CD8-positive, alpha-beta memory T cell (primary cell): ENCODE measurements around the gene CHST11. TPM values are rescaled to one million over a fixed set of nuclear protein-coding genes. Genes with fewer than 3 reads are reported as not detected.

Experiments used
- CTCF ChIA-PET: fragments of 350-600 bp; sonication (Branson Sonifier 250); formaldehyde crosslinking; loops from one replicate; lab custom pipeline; 2021; ENCODE audit warnings: antibody characterized with exemption; lab: Charles Lee
- POLR2A ChIA-PET: fragments of 350-600 bp; sonication (Branson Sonifier 250); formaldehyde crosslinking; loops from one replicate; lab custom pipeline; 2021; ENCODE audit warnings: antibody characterized with exemption; lab: Charles Lee
- DNase-seq, 5 donors: peaks; one replicate each; pipeline versions ENCODE4 v3.0.0 to v3.0.0-alpha.2; 2020 to 2022; ENCODE audit warnings: mixed read lengths in 1 of 5
- H3K27ac ChIP-seq: one replicate; pipeline ENCODE4 v1.7.0; 2013; ENCODE audit warnings: low read depth, mild to moderate bottlenecking, low read length, moderate library complexity
- H3K27me3 ChIP-seq: 2 replicates; pipeline ENCODE4 v1.7.0; 2013; ENCODE audit warnings: low read length, mild to moderate bottlenecking; ENCODE audit not compliant: insufficient read depth, poor library complexity, severe bottlenecking
- H3K36me3 ChIP-seq: 2 replicates; pipeline ENCODE4 v1.7.0; 2013; ENCODE audit warnings: mild to moderate bottlenecking, low read length, moderate library complexity; ENCODE audit not compliant: insufficient read depth
- H3K4me1 ChIP-seq: 2 replicates; pipeline ENCODE4 v1.7.0; 2013; ENCODE audit warnings: mild to moderate bottlenecking, low read length, moderate library complexity; ENCODE audit not compliant: insufficient read depth
- H3K4me3 ChIP-seq: 2 replicates; pipeline ENCODE4 v1.7.0; 2013; ENCODE audit warnings: mild to moderate bottlenecking, low read length
- H3K9me3 ChIP-seq: 2 replicates; pipeline ENCODE4 v1.7.0; 2013; ENCODE audit warnings: mild to moderate bottlenecking, low read length
- H3K27ac Mint-ChIP-seq, 8 donors: one replicate each; pipeline ENCODE4 v1.8.0; 2020 to 2021; ENCODE audit warnings: mixed read lengths in 8 of 8, mild to moderate bottlenecking in 6 of 8, inconsistent platforms in 3 of 8, moderate library complexity in 3 of 8
- H3K27me3 Mint-ChIP-seq, 2 donors: one replicate each; pipeline ENCODE4 v1.8.0; 2020 to 2021; ENCODE audit warnings: mixed read lengths in 2 of 2, mild to moderate bottlenecking in 1 of 2, moderate library complexity in 1 of 2
- H3K36me3 Mint-ChIP-seq, 3 donors: one replicate each; pipeline ENCODE4 v1.8.0; 2020 to 2021; ENCODE audit warnings: mixed read lengths in 3 of 3, inconsistent platforms in 1 of 3, mild to moderate bottlenecking in 1 of 3
- H3K4me1 Mint-ChIP-seq, 3 donors: one replicate each; pipeline ENCODE4 v1.8.0; 2020 to 2021; ENCODE audit warnings: mixed read lengths in 3 of 3, inconsistent platforms in 1 of 3, mild to moderate bottlenecking in 1 of 3
- H3K4me3 Mint-ChIP-seq, 7 donors: one replicate each; pipeline ENCODE4 v1.8.0; 2020 to 2021; ENCODE audit warnings: mixed read lengths in 7 of 7, mild to moderate bottlenecking in 6 of 7, moderate library complexity in 4 of 7, inconsistent platforms in 2 of 7
- H3K9me3 Mint-ChIP-seq, 5 donors: one replicate each; pipeline ENCODE4 v1.8.0; 2020 to 2022; ENCODE audit warnings: mixed read lengths in 5 of 5, mild to moderate bottlenecking in 3 of 5, moderate library complexity in 2 of 5, inconsistent platforms in 1 of 5
- polyA plus RNA-seq: library from polyadenylated mRNA; unstranded; fragments of 300-500 nt; fragmentation: Illumina TruSeq; gene quantifications from one replicate; pipeline ENCODE4 v1.2.3, GENCODE V29; 2021
- total RNA-seq, 2 experiments: library from RNA; stranded (reverse); gene quantifications; one replicate each; pipeline ENCODE4 v1.2.3, GENCODE V29; 2021

The CHST11 gene
- total and polyA plus RNA-seq, 3 experiments from 2014 or later, result 47.8 to 76.8 (median 51.5) TPM

- H3K9me3 ChIP-seq, result no peaks in the 10 kb centered on the region
- H3K27me3 ChIP-seq, result no peaks in the 10 kb centered on the region
- H3K27me3 Mint-ChIP-seq, result no peaks in the 10 kb centered on the region
- no peaks in the 10 kb centered on the region for H3K4me1 ChIP-seq
- H3K4me3 ChIP-seq, result no peak overlapping the region
- DNase-seq, result no peak
- H3K36me3 Mint-ChIP-seq, result no peaks in the 10 kb centered on the region
- ChIA-PET POLR2A (no interaction called here), CTCF (no interaction called here)
- no peak overlapping the region for H3K27ac ChIP-seq
- peaks cover 19 to 30% (median 26%) of the 10 kb centered on the region in 3 donors for H3K4me1 Mint-ChIP-seq
- H3K36me3 ChIP-seq, result no peaks in the 10 kb centered on the region
- H3K9me3 Mint-ChIP-seq, result no peaks in the 10 kb centered on the region
- no peak overlapping the region for H3K27ac Mint-ChIP-seq
- H3K4me3 Mint-ChIP-seq, result no peak overlapping the region
These were observed 33.5 kb upstream of the CHST11 start for GRCh38 chr12:104423273-104423672.

DNA sequence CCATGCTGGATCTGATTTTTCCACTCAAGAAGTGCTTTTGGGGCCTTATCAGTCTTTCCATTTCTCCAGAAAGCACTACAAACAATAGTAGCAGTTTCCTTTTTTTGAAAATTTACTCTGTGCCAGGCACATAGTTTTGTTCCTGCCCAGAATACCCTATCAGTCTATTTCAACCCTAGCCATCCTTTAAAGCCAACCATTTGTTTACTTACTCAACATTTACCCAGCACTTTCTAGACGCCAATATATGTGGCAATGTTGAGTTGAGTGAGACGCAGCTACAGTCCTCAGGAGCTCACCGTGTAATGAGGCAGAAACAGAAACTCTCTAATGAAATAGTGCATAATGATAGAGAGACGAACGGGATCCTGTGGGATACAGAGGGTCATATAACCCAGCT is 32.9 kb upstream of the CHST11 start:
- no peaks in the 10 kb centered on the region for H3K9me3 ChIP-seq
- no peaks in the 10 kb centered on the region for H3K27me3 ChIP-seq
- no peaks in the 10 kb centered on the region for H3K36me3 Mint-ChIP-seq
- H3K27me3 Mint-ChIP-seq, result no peaks in the 10 kb centered on the region
- H3K27ac ChIP-seq, result no peak overlapping the region
- no peak overlapping the region for H3K27ac Mint-ChIP-seq
- CTCF ChIA-PET, result no interaction called here
- no peaks in the 10 kb centered on the region for H3K36me3 ChIP-seq
- H3K4me3 ChIP-seq, result no peak overlapping the region
- H3K9me3 Mint-ChIP-seq, result no peaks in the 10 kb centered on the region
- no peak for DNase-seq
- peaks cover 19 to 30% (median 26%) of the 10 kb centered on the region in 3 donors for H3K4me1 Mint-ChIP-seq
- H3K4me1 ChIP-seq, result no peaks in the 10 kb centered on the region
- POLR2A ChIA-PET, result no interaction called here
- H3K4me3 Mint-ChIP-seq, result no peak overlapping the region

GRCh38 chr12:104424955-104425354 is 31.8 kb upstream of the CHST11 start:
- Histone ChIP-seq H3K4me3 (no peak overlapping the region), H3K9me3 (no peaks in the 10 kb centered on the region), H3K4me1 (no peaks in the 10 kb centered on the region), H3K27me3 (no peaks in the 10 kb centered on the region), H3K36me3 (no peaks in the 10 kb centered on the region), H3K27ac (no peak overlapping the region)
- no peak overlapping the region for H3K27ac Mint-ChIP-seq
- no peaks in the 10 kb centered on the region for H3K27me3 Mint-ChIP-seq
- CTCF ChIA-PET, result no interaction called here
- POLR2A ChIA-PET, result no interaction called here
- no peaks in the 10 kb centered on the region for H3K36me3 Mint-ChIP-seq
- DNase-seq, result no peak
- H3K4me3 Mint-ChIP-seq, result no peak overlapping the region
- peaks cover 19 to 30% (median 26%) of the 10 kb centered on the region in 3 donors for H3K4me1 Mint-ChIP-seq
- no peaks in the 10 kb centered on the region for H3K9me3 Mint-ChIP-seq

DNA sequence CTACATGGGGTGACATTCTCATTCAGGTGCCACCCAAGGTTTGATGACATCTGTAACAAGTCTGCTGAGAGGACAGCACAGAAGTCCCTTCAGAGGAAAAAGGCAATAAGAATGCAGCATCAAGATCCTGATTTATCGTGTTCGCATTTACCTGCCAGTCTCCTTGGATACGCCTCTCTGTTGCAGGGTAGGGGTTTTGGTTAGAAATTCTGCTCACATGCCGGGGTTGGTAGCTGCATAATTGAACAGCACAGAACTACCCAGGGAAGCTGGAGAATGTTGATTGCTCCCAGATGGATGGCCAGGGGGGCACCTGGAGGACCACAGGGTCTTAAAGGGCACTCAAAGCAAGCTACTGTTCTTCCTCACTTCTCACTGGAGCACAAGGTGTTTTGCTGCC is 31.1 kb upstream of the CHST11 start:
- no peaks in the 10 kb centered on the region for H3K27me3 Mint-ChIP-seq
- H3K9me3 ChIP-seq, result no peaks in the 10 kb centered on the region
- no peak overlapping the region for H3K27ac ChIP-seq
- no peaks in the 10 kb centered on the region for H3K4me1 ChIP-seq
- H3K36me3 Mint-ChIP-seq, result no peaks in the 10 kb centered on the region
- H3K4me3 Mint-ChIP-seq, result no peak overlapping the region
- H3K9me3 Mint-ChIP-seq, result no peaks in the 10 kb centered on the region
- peaks cover 19 to 30% (median 26%) of the 10 kb centered on the region in 3 donors for H3K4me1 Mint-ChIP-seq
- no peak for DNase-seq
- H3K36me3 ChIP-seq, result no peaks in the 10 kb centered on the region
- ChIA-PET POLR2A (no interaction called here), CTCF (interaction anchor here (1.0 kb wide), 1 partner anchor 11 kb away, joined by 3 read pairs; no protein-coding TSS in a partner anchor)
- H3K4me3 ChIP-seq, result no peak overlapping the region
- peak overlapping the region in 1 of 8 donors; percentile 26 for H3K27ac Mint-ChIP-seq
- no peaks in the 10 kb centered on the region for H3K27me3 ChIP-seq

GRCh38 chr12:104426926-104427546 is 29.7 kb upstream of the CHST11 start:
- H3K27me3 Mint-ChIP-seq, result no peaks in the 10 kb centered on the region
- peaks cover 12 to 21% (median 18%) of the 10 kb centered on the region in 3 donors for H3K4me1 Mint-ChIP-seq
- Histone ChIP-seq H3K27ac (no peak overlapping the region), H3K4me3 (no peak overlapping the region), H3K4me1 (no peaks in the 10 kb centered on the region), H3K9me3 (no peaks in the 10 kb centered on the region), H3K36me3 (no peaks in the 10 kb centered on the region), H3K27me3 (no peaks in the 10 kb centered on the region)
- ChIA-PET POLR2A (no interaction called here), CTCF (no interaction called here)
- no peaks in the 10 kb centered on the region for H3K36me3 Mint-ChIP-seq
- H3K9me3 Mint-ChIP-seq, result no peaks in the 10 kb centered on the region
- no peak overlapping the region for H3K4me3 Mint-ChIP-seq
- H3K27ac Mint-ChIP-seq, result peak overlapping the region in 7 of 8 donors; percentile 8 to 89 (median 61)
- no peak for DNase-seq

DNA sequence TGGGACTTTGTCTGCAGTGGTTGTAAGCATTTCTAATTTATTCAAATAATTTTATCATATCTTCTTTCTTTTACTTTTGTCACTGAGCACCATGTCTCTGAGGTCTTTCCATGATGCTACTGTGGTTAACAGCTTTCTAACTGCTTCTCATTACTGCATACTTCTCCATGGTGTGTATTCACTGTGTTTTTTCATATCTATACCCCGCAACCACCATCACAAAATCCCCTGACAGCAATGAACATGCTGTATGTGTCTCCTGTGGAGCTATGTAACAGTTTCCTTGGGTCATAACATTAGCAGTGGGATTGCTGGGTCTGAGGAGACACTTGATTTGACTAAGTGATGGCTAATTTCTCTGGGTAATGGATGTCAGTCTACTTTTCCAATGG is 29.2 kb upstream of the CHST11 start:
- CTCF ChIA-PET, result no interaction called here
- Mint-ChIP-seq H3K9me3 (no peaks in the 10 kb centered on the region), H3K4me3 (no peak overlapping the region), H3K36me3 (no peaks in the 10 kb centered on the region), H3K4me1 (peaks cover 12 to 21% (median 18%) of the 10 kb centered on the region in 3 donors), H3K27me3 (no peaks in the 10 kb centered on the region), H3K27ac (peak overlapping the region; percentile 8 to 89 (median 49))
- DNase-seq, result peak in 1 of 5 donors; percentile 22
- Histone ChIP-seq H3K9me3 (no peaks in the 10 kb centered on the region), H3K4me3 (no peak overlapping the region), H3K27ac (no peak overlapping the region), H3K4me1 (no peaks in the 10 kb centered on the region), H3K36me3 (no peaks in the 10 kb centered on the region), H3K27me3 (no peaks in the 10 kb centered on the region)
- POLR2A ChIA-PET, result no interaction called here

- Mint-ChIP-seq H3K4me3 (no peak overlapping the region), H3K27me3 (peaks cover 3 to 10% of the 10 kb centered on the region in 2 donors), H3K9me3 (no peaks in the 10 kb centered on the region), H3K4me1 (peaks cover 6 to 11% (median 8%) of the 10 kb centered on the region in 3 donors), H3K36me3 (peaks cover 0 to 8% (median 2%) of the 10 kb centered on the region in 3 donors), H3K27ac (no peak overlapping the region)
- Histone ChIP-seq H3K36me3 (no peaks in the 10 kb centered on the region), H3K4me1 (no peaks in the 10 kb centered on the region), H3K9me3 (no peaks in the 10 kb centered on the region), H3K27ac (no peak overlapping the region), H3K4me3 (no peak overlapping the region), H3K27me3 (no peaks in the 10 kb centered on the region)
- ChIA-PET CTCF (interaction anchor here (1.6 kb wide), 1 partner anchor 51 kb away, joined by 3 read pairs; no protein-coding TSS in a partner anchor), POLR2A (no interaction called here)
- no peak for DNase-seq
These were observed 23.7 kb upstream of the CHST11 start for GRCh38 chr12:104433061-104433460.

- H3K36me3 Mint-ChIP-seq, result peaks cover 0 to 8% (median 2%) of the 10 kb centered on the region in 3 donors
- H3K27me3 ChIP-seq, result no peaks in the 10 kb centered on the region
- H3K4me3 Mint-ChIP-seq, result no peak overlapping the region
- H3K4me1 Mint-ChIP-seq, result peaks cover 6 to 13% (median 8%) of the 10 kb centered on the region in 3 donors
- no peak for DNase-seq
- H3K27me3 Mint-ChIP-seq, result peaks cover 3 to 10% of the 10 kb centered on the region in 2 donors
- no peak overlapping the region for H3K4me3 ChIP-seq
- H3K9me3 ChIP-seq, result no peaks in the 10 kb centered on the region
- ChIA-PET CTCF (no interaction called here), POLR2A (no interaction called here)
- H3K9me3 Mint-ChIP-seq, result no peaks in the 10 kb centered on the region
- H3K4me1 ChIP-seq, result no peaks in the 10 kb centered on the region
- H3K27ac ChIP-seq, result no peak overlapping the region
- no peaks in the 10 kb centered on the region for H3K36me3 ChIP-seq
- no peak overlapping the region for H3K27ac Mint-ChIP-seq
These were observed 22.6 kb upstream of the CHST11 start for GRCh38 chr12:104434129-104434528.
